ENCODE results near the gene LPA. TPM values are rescaled to one million over a fixed set of nuclear protein-coding genes. Genes with fewer than 3 reads are reported as not detected.
"Not testable (repeated sequence)": the region's sequence is repeated elsewhere in the genome, so short reads cannot be mapped to it uniquely, and the experiment has no call there.

LPA gene
- total RNA-seq, 4 donors from 2014 or later: 0.24 to 0.88 (median 0.62) TPM; not detected in 1

- Histone ChIP-seq H3K27ac (no peak overlapping the region), H3K27me3 (no peaks in the 10 kb centered on the region), H3K4me3 (no peak overlapping the region), H3K9me3 (no peaks in the 10 kb centered on the region), H3K4me1 (no peaks in the 10 kb centered on the region), H3K36me3 (no peaks in the 10 kb centered on the region)
- DNase-seq: no peak
- TF ChIP-seq POLR2A (IDR thresholded peaks at IDR 0.05) (no peak), CTCF (IDR thresholded peaks at IDR 0.05) (no peak)
- intact Hi-C loops (cut with DNase I; ENCODE audit: low total_unique reads): no loop called here
Observed at GRCh38 chr6:160634706-160635105, 29.4 kb downstream of the LPA start.

- Histone ChIP-seq H3K9me3 (no peaks in the 10 kb centered on the region), H3K36me3 (no peaks in the 10 kb centered on the region), H3K4me1 (no peaks in the 10 kb centered on the region), H3K27me3 (no peaks in the 10 kb centered on the region), H3K27ac (no peak overlapping the region), H3K4me3 (no peak overlapping the region)
- intact Hi-C loops (cut with DNase I; ENCODE audit: low total_unique reads): no loop called here
- DNase-seq: no peak
- TF ChIP-seq CTCF (IDR thresholded peaks at IDR 0.05): no peak
- TF ChIP-seq POLR2A (IDR thresholded peaks at IDR 0.05): no peak
Observed at GRCh38 chr6:160595838-160596832, 67.9 kb downstream of the LPA start.

- H3K27me3 ChIP-seq; intact Hi-C loops (cut with DNase I; ENCODE audit: low total_unique reads); H3K27ac ChIP-seq; H3K9me3 ChIP-seq; H3K36me3 ChIP-seq; H3K4me1 ChIP-seq; H3K4me3 ChIP-seq; DNase-seq: not testable (repeated sequence)
Observed at GRCh38 chr6:160595297-160595696, 68.8 kb downstream of the LPA start.

- intact Hi-C loops (cut with DNase I; ENCODE audit: low total_unique reads): no loop called here
- H3K27me3 ChIP-seq: no peaks in the 10 kb centered on the region
- no peaks in the 10 kb centered on the region for H3K4me1 ChIP-seq
- H3K27ac ChIP-seq: no peak overlapping the region
- no peaks in the 10 kb centered on the region for H3K36me3 ChIP-seq
- H3K4me3 ChIP-seq: no peak overlapping the region
- DNase-seq: no peak
- TF ChIP-seq POLR2A (IDR thresholded peaks at IDR 0.05) (no peak), CTCF (IDR thresholded peaks at IDR 0.05) (no peak)
- no peaks in the 10 kb centered on the region for H3K9me3 ChIP-seq
Observed at GRCh38 chr6:160586374-160586773, 77.7 kb downstream of the LPA start.

- Histone ChIP-seq H3K27ac (no peak overlapping the region), H3K4me1 (no peaks in the 10 kb centered on the region), H3K36me3 (no peaks in the 10 kb centered on the region), H3K27me3 (no peaks in the 10 kb centered on the region), H3K9me3 (no peaks in the 10 kb centered on the region), H3K4me3 (no peak overlapping the region)
- no peak for TF ChIP-seq CTCF (IDR thresholded peaks at IDR 0.05)
- no peak for TF ChIP-seq POLR2A (IDR thresholded peaks at IDR 0.05)
- intact Hi-C loops (cut with DNase I; ENCODE audit: low total_unique reads): no loop called here
- DNase-seq: no peak
Observed at GRCh38 chr6:160583794-160584193, 80.3 kb downstream of the LPA start.

Data from uterus (tissue), 4 donors.